ENCODE measurements around the gene CAPN11. TPM values are rescaled to one million over a fixed set of nuclear protein-coding genes. Genes with fewer than 3 reads are reported as not detected.
A peak's percentile ranks its signal among the peaks of the same experiment; 100 is the strongest.

The CAPN11 gene
- total and polyA plus RNA-seq, 2 experiments from 2014 or later = 1.1 to 1.7 TPM

- TF ChIP-seq NANOG (IDR thresholded peaks at IDR 0.05; ENCODE audit: borderline replicate concordance) (no peak), ZNF331 (CRISPR knock-in tag; IDR thresholded peaks at IDR 0.05; ENCODE audit: low read depth) (no peak), STAT1 (IDR thresholded peaks at IDR 0.05; ENCODE audit: unreplicated experiment) (no peak), EZH2phosphoT487 (IDR thresholded peaks at IDR 0.05; ENCODE audit: unreplicated experiment) (no peak), ETS1 (IDR thresholded peaks at IDR 0.05) (no peak), POLR2AphosphoS5 (IDR thresholded peaks at IDR 0.05; ENCODE audit: low read depth) (no peak)
Observed at GRCh38 chr6:44228031-44228430, 69.4 kb downstream of the CAPN11 start (continued).

- Histone ChIP-seq H3K4me2 (no peak overlapping the region), H3F3A (replicated peaks; ENCODE audit: low read depth) (peaks cover 15% of the 10 kb centered on the region), H2AFZ (no peak overlapping the region), H3K27me3 (ENCODE audit: insufficient read depth) (no peaks in the 10 kb centered on the region), H3K79me2 (replicated peaks; ENCODE audit: insufficient read depth) (peaks cover 42% of the 10 kb centered on the region), H3K27ac (ENCODE audit: low read depth) (no peak overlapping the region), H3K4me1 (ENCODE audit: insufficient read depth) (peaks cover 28% of the 10 kb centered on the region), H3K36me3 (ENCODE audit: insufficient read depth) (peaks cover 4% of the 10 kb centered on the region; the same call in 1 of the 2 replicates), H3K4me3 (no peak overlapping the region), H3K9me2 (ENCODE audit: insufficient read depth) (no peaks in the 10 kb centered on the region), H4K20me1 (replicated peaks; ENCODE audit: insufficient read depth) (peaks cover 38% of the 10 kb centered on the region)
- no peaks in the 10 kb centered on the region; the same call in 2 of the 3 replicates for H3K9me3 Mint-ChIP-seq
- DNase-seq (ENCODE audit: low spot score) (no peak), ATAC-seq (no peak)
- peaks cover 65% of the 10 kb centered on the region for H3K36me3 Mint-ChIP-seq (ENCODE audit: low read depth)
- peaks cover 50% of the 10 kb centered on the region for H3K4me1 Mint-ChIP-seq
- H3K27me3 Mint-ChIP-seq (ENCODE audit: insufficient read depth, low read depth, poor library complexity) = peaks cover 29% of the 10 kb centered on the region
- H3K4me3 Mint-ChIP-seq = no peak overlapping the region
- 0 out of 2 replicates have a peak overlapping the region, but pooled peaks have one; percentile 37 for H3K27ac Mint-ChIP-seq
- TF ChIP-seq CREB1 (CRISPR knock-in tag; IDR thresholded peaks at IDR 0.05; ENCODE audit: low read depth) (no peak), CTCF (conservative IDR thresholded peaks at IDR 0.05; ENCODE audit: low read depth in 2 of 2) (no peak), REST (IDR thresholded peaks at IDR 0.05; ENCODE audit: unreplicated experiment) (no peak), EZH2phosphoT487 (IDR thresholded peaks at IDR 0.05; ENCODE audit: unreplicated experiment) (no peak), JUNB (IDR thresholded peaks at IDR 0.05; ENCODE audit: unreplicated experiment) (no peak), ZNF114 (CRISPR knock-in tag; IDR thresholded peaks at IDR 0.05) (no peak), POLR2AphosphoS5 (IDR thresholded peaks at IDR 0.05; ENCODE audit: low read depth) (no peak), ZNF462 (CRISPR knock-in tag; IDR thresholded peaks at IDR 0.05) (no peak), ZNF331 (CRISPR knock-in tag; IDR thresholded peaks at IDR 0.05; ENCODE audit: low read depth) (no peak), NANOG (IDR thresholded peaks at IDR 0.05; ENCODE audit: borderline replicate concordance) (no peak), EZH2 (IDR thresholded peaks at IDR 0.05; ENCODE audit: low read depth, unreplicated experiment) (no peak)
Observed at GRCh38 chr6:44228433-44228832, 69.8 kb downstream of the CAPN11 start.

Measured in GM23338 (cell line).